Left renal pelvis (tissue), 4 donors: ENCODE data around the gene NKX2-8. TPM values are rescaled to one million over a fixed set of nuclear protein-coding genes. Genes with fewer than 3 reads are reported as not detected.

Experiments
- DNase-seq, 4 donors: peaks; one replicate each; pipeline ENCODE4 v3.0.0-alpha.2; 2013; ENCODE audit warnings: low read depth in 4 of 4, low spot score in 3 of 4
- polyA plus RNA-seq, 4 donors: library from polyadenylated mRNA; unstranded; fragments of 120-200 nt; gene quantifications; one replicate each; pipeline ENCODE4 v1.2.1, GENCODE V29; 2013; ENCODE audit not compliant: insufficient read length in 4 of 4

The NKX2-8 gene
- not detected for polyA plus RNA-seq

- no peak for DNase-seq
Measured at GRCh38 chr14:36582011-36582873, at the start of gene NKX2-8. NKX2-8 (minus strand) TSS chr14:36582614; CDS start chr14:36582389, 225 bp downstream.

GRCh38 chr14:36627981-36628380, 45.6 kb upstream of the NKX2-8 start:
- no peak for DNase-seq

GRCh38 chr14:36626151-36626550, 43.7 kb upstream of the NKX2-8 start:
- no peak for DNase-seq

DNA sequence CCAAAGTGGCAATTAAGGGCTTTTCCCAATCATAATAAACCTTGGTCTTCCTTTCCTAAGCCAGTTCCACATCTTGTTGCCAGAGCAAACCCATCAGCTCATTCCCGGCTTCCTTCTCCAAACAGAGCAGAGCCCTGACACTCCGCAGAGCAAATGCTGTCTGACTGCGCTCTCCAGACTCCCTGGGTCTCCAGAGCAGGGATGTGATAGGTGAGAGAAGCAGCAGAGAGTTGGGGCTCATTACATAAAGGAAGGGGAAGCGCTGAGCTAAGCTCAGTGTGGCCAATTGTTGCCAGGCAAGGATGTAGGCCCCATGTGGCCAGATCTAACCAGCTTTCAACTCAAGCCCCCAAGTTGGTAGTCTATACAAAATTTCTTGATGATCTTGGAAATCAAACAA, 43.0 kb upstream of the NKX2-8 start:
- no peak for DNase-seq

GRCh38 chr14:36625014-36625413, 42.6 kb upstream of the NKX2-8 start:
- no peak for DNase-seq

DNA sequence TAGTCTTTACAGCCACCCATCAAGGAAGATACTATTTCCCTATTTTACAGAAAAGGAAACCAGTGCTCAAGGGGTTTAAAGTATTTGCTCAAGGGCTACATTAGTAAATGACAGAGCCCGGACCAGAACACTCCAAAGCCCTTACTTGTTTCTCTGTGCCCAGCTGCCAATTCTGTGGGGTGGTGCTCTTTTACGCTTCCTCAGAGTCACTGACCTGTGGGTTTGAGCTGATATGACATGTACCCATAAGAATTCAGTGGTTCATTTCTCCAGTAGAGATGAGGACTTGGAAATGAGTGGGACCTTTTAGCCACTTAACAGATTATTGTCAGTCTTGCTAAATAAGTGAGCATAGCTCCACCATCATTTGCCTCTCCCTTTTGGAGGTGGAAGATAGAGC, 37.4 kb upstream of the NKX2-8 start:
- DNase-seq = no peak

- no peak for DNase-seq
Measured at GRCh38 chr14:36619131-36619530, 36.7 kb upstream of the NKX2-8 start.

- no peak for DNase-seq
Measured at GRCh38 chr14:36618641-36619040, 36.2 kb upstream of the NKX2-8 start.

DNA sequence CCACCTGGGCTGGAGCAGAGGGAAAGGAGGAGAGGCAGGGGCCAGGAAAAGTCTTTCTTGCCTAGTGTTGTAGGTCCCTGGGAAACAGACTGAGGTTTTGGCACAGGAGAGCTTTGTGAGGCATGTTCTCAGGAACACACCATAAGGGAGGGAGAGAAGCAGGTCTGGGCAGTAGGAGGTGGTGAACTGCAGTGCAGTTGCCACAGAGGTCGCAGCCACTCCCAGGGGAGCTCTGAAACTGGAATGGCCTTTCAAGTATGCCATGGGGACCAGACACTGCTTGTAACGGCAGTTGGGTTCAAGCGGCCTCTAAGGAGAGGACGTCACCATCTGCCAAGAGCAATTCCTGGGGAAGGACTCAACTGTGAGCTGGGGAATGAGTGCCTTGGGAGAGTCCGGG, 35.4 kb upstream of the NKX2-8 start:
- DNase-seq = no peak

GRCh38 chr14:36605506-36605857, 23.1 kb upstream of the NKX2-8 start:
- DNase-seq = no peak

GRCh38 chr14:36604757-36605505, 22.5 kb upstream of the NKX2-8 start:
- DNase-seq = peak; percentile 54 to 74 (median 66)

GRCh38 chr14:36600431-36600830, 18.0 kb upstream of the NKX2-8 start:
- no peak for DNase-seq

- no peak for DNase-seq
Measured at GRCh38 chr14:36591482-36591881, 9.1 kb upstream of the NKX2-8 start.

- DNase-seq = no peak
Measured at GRCh38 chr14:36588788-36589187, 6.4 kb upstream of the NKX2-8 start.

DNA sequence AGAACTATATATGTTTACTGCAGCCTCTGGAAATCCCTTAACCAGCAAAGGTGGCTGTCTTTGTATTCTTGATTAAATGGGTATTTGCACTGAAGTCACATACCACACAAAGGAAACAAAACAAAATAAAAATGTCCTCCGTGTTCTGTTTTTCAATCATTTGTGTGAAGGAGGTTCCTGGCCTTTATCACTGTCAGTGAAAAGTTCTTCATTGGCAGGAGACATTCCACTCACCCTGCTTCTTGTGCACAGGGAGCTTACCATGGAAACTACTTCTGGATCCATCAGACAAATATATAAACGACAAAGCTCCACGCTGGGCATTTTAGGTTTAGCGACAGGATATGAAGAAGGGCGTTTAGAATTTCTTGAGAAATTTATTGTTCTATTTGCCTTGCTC, 5.7 kb upstream of the NKX2-8 start:
- DNase-seq = no peak

DNA sequence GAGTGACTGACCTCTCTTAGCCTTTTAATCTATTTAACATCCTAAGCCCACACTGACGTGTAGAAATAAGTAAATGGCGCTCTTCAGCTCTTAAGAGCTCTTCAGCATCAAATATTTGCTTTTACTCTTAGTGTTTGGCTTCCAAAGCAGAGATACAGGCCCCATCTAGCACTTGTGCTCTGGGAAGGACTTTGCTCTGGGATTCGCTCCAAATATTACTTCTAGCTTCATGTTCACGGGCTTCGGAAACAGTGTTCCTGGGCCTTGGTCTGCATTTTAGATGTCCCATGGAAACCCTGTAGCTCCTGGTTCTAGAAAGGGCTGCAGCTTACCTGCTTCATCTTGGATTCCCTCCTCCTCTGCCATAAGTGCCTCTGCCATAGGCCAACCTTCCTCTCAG, 2.7 kb upstream of the NKX2-8 start:
- no peak for DNase-seq

DNA sequence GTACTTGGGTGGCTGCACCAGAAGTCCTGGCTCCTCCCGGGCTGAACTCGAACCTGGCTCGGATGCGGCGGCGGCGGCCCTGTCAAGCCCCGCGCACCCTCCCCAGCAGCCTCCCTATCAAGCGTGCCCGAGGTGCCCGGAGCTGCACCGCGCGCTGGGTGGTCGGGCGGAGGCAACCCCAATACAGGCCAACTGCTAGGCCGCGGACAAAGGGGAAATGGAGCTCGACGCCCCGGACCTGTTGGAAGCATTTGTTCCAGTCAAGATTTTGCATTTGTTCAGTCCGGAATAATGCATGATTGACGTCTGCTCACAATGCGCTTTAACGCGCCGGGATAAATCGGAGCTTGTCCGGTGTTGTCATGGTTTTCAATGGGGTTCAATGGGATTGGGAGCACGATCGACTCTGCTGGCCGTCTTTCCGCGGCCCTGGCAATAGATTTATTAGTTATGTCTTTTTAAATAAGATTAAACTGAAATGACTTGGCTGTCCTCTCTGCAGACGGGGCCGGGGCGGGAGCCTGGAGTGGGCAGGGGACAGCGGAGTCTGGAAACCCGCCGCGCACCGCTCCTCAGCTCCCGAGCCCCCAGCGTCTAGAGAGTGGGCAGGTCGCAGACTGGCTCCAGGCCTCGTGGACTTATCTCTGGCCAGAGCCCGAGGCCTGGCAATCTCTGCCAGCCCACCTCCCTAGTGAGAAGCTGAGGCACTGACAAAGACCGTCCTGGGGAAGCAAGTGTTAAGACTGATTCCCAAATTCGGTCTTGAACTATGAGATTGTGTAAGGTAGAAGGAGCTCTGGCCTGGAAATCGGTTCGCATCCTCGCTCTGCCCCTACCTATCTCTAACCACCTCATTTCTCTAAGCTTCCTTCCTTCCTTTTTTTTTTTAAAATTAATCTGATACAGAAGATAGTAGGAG, 1.7 kb upstream of the NKX2-8 start:
- DNase-seq = no peak

GRCh38 chr14:36583242-36583892, 953 bp upstream of the NKX2-8 start:
- DNase-seq = no peak

DNA sequence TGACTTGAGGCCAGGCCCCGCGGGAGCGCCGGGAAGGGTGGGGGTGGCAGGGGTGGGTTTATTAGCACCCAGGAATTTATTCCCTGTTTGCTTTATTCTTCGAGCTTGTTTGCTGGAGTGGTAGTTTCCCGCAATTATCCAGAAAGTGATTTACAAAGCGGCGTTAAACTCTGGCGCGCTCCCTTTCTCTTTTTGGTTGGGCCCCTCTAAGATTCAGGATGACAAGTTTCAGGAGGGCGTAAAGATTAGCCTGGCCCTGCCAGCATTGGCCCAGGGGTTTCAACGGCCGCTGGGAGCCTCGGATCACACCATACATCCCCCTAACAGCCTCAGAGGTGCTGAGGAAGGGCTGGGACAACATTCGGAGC, 444 bp upstream of the NKX2-8 start:
- DNase-seq = no peak
